Measurements from ENCODE around the gene ARHGEF28. TPM values are rescaled to one million over a fixed set of nuclear protein-coding genes. Genes with fewer than 3 reads are reported as not detected.

The ARHGEF28 gene
- total and polyA plus RNA-seq, 9 of the 15 experiments (the other 6 are each of a cell fraction or from before 2014, with no cell fraction given): 0.27 TPM; not detected in 8

DNA sequence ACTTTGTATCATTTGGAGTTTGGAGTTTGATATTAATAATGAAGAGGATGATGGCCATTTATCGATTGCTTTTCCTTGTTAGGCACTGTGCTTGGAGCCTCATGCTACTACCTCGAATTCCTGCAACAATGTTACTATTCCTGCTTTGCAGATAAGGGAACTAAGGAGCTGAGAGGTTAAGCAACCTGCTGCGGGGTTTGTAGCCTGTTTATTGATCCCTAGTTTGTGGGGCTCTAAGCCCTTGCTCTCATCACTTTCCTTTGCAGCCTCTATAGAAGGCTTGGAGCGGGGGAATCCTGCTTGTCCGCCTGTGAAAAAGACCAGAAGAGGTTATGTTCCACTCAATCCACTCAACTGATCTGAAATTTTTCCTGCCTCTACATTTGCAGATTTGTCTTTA is 15.8 kb downstream of the ARHGEF28 start:
- Histone ChIP-seq H3K4me3 (no peak overlapping the region), H3K9me3 (replicated peaks; ENCODE audit: control insufficient read depth, insufficient read depth, low read depth, low read length) (no peaks in the 10 kb centered on the region), H3K79me2 (ENCODE audit: control insufficient read depth, insufficient read depth, low read length) (no peaks in the 10 kb centered on the region), H3K9ac (ENCODE audit: insufficient read depth in 1 of 2, low read depth in 2 of 2, low read length in 2 of 2) (no peak overlapping the region), H3K9me1 (ENCODE audit: control insufficient read depth, insufficient read depth, low read length) (no peaks in the 10 kb centered on the region), H3K4me2 (ENCODE audit: insufficient read depth, low read length) (no peak overlapping the region), H3K27me3 (ENCODE audit: control insufficient read depth in 2 of 2, insufficient read depth in 2 of 2, low read length in 2 of 2) (peaks cover 0 to 9% of the 10 kb centered on the region in 2 experiments; a peak in 2 of 5 replicates), H4K20me1 (replicated peaks; ENCODE audit: control insufficient read depth, insufficient read depth, low read length) (no peaks in the 10 kb centered on the region), H3K36me3 (ENCODE audit: control insufficient read depth, insufficient read depth, low read length) (no peaks in the 10 kb centered on the region), H2AFZ (ENCODE audit: low read depth, low read length) (no peak overlapping the region), H3K4me1 (replicated peaks in 1 of 2; ENCODE audit: control insufficient read depth in 2 of 2, insufficient read depth in 2 of 2, low read length in 2 of 2) (no peaks in the 10 kb centered on the region), H3K27ac (ENCODE audit: extremely low read depth, low read depth, low read length) (no peak overlapping the region)
- in situ Hi-C loops (cut with MboI): no loop called here
- no peak for ATAC-seq
- intact Hi-C loops (cut with micrococcal nuclease): no loop called here
- TF ChIP-seq SP1 (CRISPR knock-in tag; IDR thresholded peaks at IDR 0.05) (no peak), HNRNPL (IDR thresholded peaks at IDR 0.05; ENCODE audit: low read depth, low read length) (no peak), MIER1 (IDR thresholded peaks at IDR 0.05; ENCODE audit: low read depth) (no peak), NCOA4 (IDR thresholded peaks at IDR 0.05; ENCODE audit: partially characterized antibody) (no peak), ZNF766 (CRISPR knock-in tag; conservative IDR thresholded peaks at IDR 0.05) (no peak), POLR2A (conservative IDR thresholded peaks at IDR 0.05) (no peak)
- WGBS (ENCODE audit: insufficient coverage, low coverage, missing lambda C conversion rate): 3% methylated on average over 5 of the region's 5 CpGs
- no peak for DNase-seq (ENCODE audit: extremely low read depth in 1 of 4, low spot score in 3 of 4)
- BruUV-seq (replicated peaks): no TSS peak
- ChIA-PET CTCF (ENCODE audit: low intra/inter-chr PET ratio) (no interaction called here), POLR2A (interaction anchor here (0.5 to 0.6 kb wide), 2 partner anchors 25 to 52 kb away, joined by 3 read pairs; no protein-coding TSS in a partner anchor)
- no peak for FAIRE-seq

DNA sequence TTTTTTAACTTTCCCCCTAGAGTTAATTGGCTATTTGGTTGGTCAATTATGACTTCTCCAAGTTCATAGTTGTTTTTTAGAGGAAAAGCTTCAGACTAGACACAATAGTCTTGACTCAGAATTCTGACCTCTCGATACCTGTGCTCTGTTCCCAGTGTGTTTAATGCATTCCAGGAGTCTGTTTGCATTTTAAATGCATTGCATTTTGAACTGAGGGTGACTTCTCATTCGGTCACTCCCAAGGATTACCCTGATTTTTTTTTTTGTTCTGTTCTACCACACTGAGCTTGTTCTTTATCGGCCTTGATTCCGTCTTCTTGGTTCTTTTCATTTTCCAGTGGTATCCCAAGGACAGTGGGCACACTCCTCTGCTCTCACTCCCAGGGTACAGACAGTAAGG is 16.3 kb downstream of the ARHGEF28 start:
- H3K9me1 ChIP-seq (ENCODE audit: control insufficient read depth, insufficient read depth, low read length): no peaks in the 10 kb centered on the region
- DNase-seq (ENCODE audit: extremely low read depth in 1 of 4, low spot score in 3 of 4) (no peak), FAIRE-seq (no peak), ATAC-seq (no peak)
- no peaks in the 10 kb centered on the region for H3K79me2 ChIP-seq (ENCODE audit: control insufficient read depth, insufficient read depth, low read length)
- H2AFZ ChIP-seq (ENCODE audit: low read depth, low read length): no peak overlapping the region
- no peak overlapping the region for H3K4me3 ChIP-seq
- H4K20me1 ChIP-seq (replicated peaks; ENCODE audit: control insufficient read depth, insufficient read depth, low read length): no peaks in the 10 kb centered on the region
- H3K4me2 ChIP-seq (ENCODE audit: insufficient read depth, low read length): no peak overlapping the region
- in situ Hi-C loops (cut with MboI): no loop called here
- H3K9me3 ChIP-seq (replicated peaks; ENCODE audit: control insufficient read depth, insufficient read depth, low read depth, low read length): no peaks in the 10 kb centered on the region
- no peaks in the 10 kb centered on the region for H3K4me1 ChIP-seq (replicated peaks in 1 of 2; ENCODE audit: control insufficient read depth in 2 of 2, insufficient read depth in 2 of 2, low read length in 2 of 2)
- no peak overlapping the region for H3K9ac ChIP-seq (ENCODE audit: insufficient read depth in 1 of 2, low read depth in 2 of 2, low read length in 2 of 2)
- 0% methylated on average over 4 of the region's 4 CpGs for WGBS (ENCODE audit: insufficient coverage, low coverage, missing lambda C conversion rate)
- ChIA-PET CTCF (ENCODE audit: low intra/inter-chr PET ratio) (no interaction called here), POLR2A (interaction anchor here (0.6 kb wide), 1 partner anchor 52 kb away, joined by 3 read pairs; no protein-coding TSS in a partner anchor)
- TF ChIP-seq NR4A1 (CRISPR knock-in tag; IDR thresholded peaks at IDR 0.05) (no peak), NR4A1 (tag; IDR thresholded peaks at IDR 0.05) (no peak), MCM7 (IDR thresholded peaks at IDR 0.05) (no peak), ZNF780A (CRISPR knock-in tag; IDR thresholded peaks at IDR 0.05) (no peak), ZBTB17 (CRISPR knock-in tag; IDR thresholded peaks at IDR 0.05) (no peak), ZNF175 (CRISPR knock-in tag; IDR thresholded peaks at IDR 0.05; ENCODE audit: low read depth) (no peak), MYNN (IDR thresholded peaks at IDR 0.05) (no peak), MYNN (CRISPR knock-in tag; IDR thresholded peaks at IDR 0.05) (no peak)
- TF ChIP-seq, protein P1, sequence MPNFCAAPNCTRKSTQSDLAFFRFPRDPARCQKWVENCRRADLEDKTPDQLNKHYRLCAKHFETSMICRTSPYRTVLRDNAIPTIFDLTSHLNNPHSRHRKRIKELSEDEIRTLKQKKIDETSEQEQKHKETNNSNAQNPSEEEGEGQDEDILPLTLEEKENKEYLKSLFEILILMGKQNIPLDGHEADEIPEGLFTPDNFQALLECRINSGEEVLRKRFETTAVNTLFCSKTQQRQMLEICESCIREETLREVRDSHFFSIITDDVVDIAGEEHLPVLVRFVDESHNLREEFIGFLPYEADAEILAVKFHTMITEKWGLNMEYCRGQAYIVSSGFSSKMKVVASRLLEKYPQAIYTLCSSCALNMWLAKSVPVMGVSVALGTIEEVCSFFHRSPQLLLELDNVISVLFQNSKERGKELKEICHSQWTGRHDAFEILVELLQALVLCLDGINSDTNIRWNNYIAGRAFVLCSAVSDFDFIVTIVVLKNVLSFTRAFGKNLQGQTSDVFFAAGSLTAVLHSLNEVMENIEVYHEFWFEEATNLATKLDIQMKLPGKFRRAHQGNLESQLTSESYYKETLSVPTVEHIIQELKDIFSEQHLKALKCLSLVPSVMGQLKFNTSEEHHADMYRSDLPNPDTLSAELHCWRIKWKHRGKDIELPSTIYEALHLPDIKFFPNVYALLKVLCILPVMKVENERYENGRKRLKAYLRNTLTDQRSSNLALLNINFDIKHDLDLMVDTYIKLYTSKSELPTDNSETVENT (CRISPR knock-in tag; IDR thresholded peaks at IDR 0.05): no peak
- BruUV-seq (replicated peaks): no TSS peak
- no peaks in the 10 kb centered on the region for H3K36me3 ChIP-seq (ENCODE audit: control insufficient read depth, insufficient read depth, low read length)
- H3K27ac ChIP-seq (ENCODE audit: extremely low read depth, low read depth, low read length): no peak overlapping the region
- H3K27me3 ChIP-seq (ENCODE audit: control insufficient read depth in 2 of 2, insufficient read depth in 2 of 2, low read length in 2 of 2): peaks cover 0 to 9% of the 10 kb centered on the region in 2 experiments; a peak in 2 of 5 replicates
- intact Hi-C loops (cut with micrococcal nuclease): no loop called here
